Renal cortex interstitium (tissue), 15 donors: Measurements from ENCODE around the gene PYGO2. TPM values are rescaled to one million over a fixed set of nuclear protein-coding genes. Genes with fewer than 3 reads are reported as not detected.

Source experiments
- DNase-seq, 11 donors: peaks; one replicate each; pipeline ENCODE4 v3.0.0-alpha.2; 2013; ENCODE audit warnings: low read depth in 9 of 11, low spot score in 4 of 11; ENCODE audit errors: extremely low read depth in 1 of 11
- long read RNA-seq, 16 experiments: transcript quantifications; one replicate each; lab custom pipeline, GENCODE V29; 2026
- polyA plus RNA-seq, 3 donors: library from polyadenylated mRNA; unstranded; fragments of 120-200 nt; gene quantifications; one replicate each; pipeline ENCODE4 v1.2.1, GENCODE V29; 2013; ENCODE audit not compliant: insufficient read length in 3 of 3

The PYGO2 gene, protein sequence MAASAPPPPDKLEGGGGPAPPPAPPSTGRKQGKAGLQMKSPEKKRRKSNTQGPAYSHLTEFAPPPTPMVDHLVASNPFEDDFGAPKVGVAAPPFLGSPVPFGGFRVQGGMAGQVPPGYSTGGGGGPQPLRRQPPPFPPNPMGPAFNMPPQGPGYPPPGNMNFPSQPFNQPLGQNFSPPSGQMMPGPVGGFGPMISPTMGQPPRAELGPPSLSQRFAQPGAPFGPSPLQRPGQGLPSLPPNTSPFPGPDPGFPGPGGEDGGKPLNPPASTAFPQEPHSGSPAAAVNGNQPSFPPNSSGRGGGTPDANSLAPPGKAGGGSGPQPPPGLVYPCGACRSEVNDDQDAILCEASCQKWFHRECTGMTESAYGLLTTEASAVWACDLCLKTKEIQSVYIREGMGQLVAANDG
- polyA plus RNA-seq, result 10 to 100 TPM; 41.5 to 48.0 (median 43.6) TPM
- long read RNA-seq, donor 1, transcript PYGO2-202 (3 exons, 3,146 nt), result major isoform, 20 of 20 reads
- long read RNA-seq, donor 1, partial matches to known transcripts, result 0 of 20 reads
- long read RNA-seq, donor 1, other reads (novel, unspliced or antisense), result 0 of 20 reads
- long read RNA-seq, donor 2, transcript PYGO2-202 (3 exons, 3,146 nt), result major isoform, 20 of 21 reads
- long read RNA-seq, donor 2, partial matches to known transcripts, result 0 of 21 reads
- long read RNA-seq, donor 2, other reads (novel, unspliced or antisense), result 0 of 21 reads
- long read RNA-seq, donor 3, transcript PYGO2-202 (3 exons, 3,146 nt), result major isoform, 34 of 34 reads
- long read RNA-seq, donor 3, partial matches to known transcripts, result 0 of 34 reads
- long read RNA-seq, donor 3, other reads (novel, unspliced or antisense), result 0 of 34 reads
- long read RNA-seq, donor 4, transcript PYGO2-202 (3 exons, 3,146 nt), result major isoform, 21 of 26 reads
- long read RNA-seq, donor 4, partial matches to known transcripts, result 5 of 26 reads
- long read RNA-seq, donor 4, other reads (novel, unspliced or antisense), result 0 of 26 reads
- long read RNA-seq, donor 5, result 0 reads
- long read RNA-seq, donor 6, transcript PYGO2-202 (3 exons, 3,146 nt), result major isoform, 32 of 32 reads
- long read RNA-seq, donor 6, partial matches to known transcripts, result 0 of 32 reads
- long read RNA-seq, donor 6, other reads (novel, unspliced or antisense), result 0 of 32 reads
- long read RNA-seq, donor 7, transcript PYGO2-202 (3 exons, 3,146 nt), result major isoform, 21 of 23 reads
- long read RNA-seq, donor 7, partial matches to known transcripts, result 0 of 23 reads
- long read RNA-seq, donor 7, other reads (novel, unspliced or antisense), result 0 of 23 reads
- long read RNA-seq, donor 8, transcript PYGO2-202 (3 exons, 3,146 nt), result major isoform, 29 of 29 reads
- long read RNA-seq, donor 8, partial matches to known transcripts, result 0 of 29 reads
- long read RNA-seq, donor 8, other reads (novel, unspliced or antisense), result 0 of 29 reads
- long read RNA-seq, donor 9, transcript PYGO2-202 (3 exons, 3,146 nt), result major isoform, 20 of 20 reads
- long read RNA-seq, donor 9, partial matches to known transcripts, result 0 of 20 reads
- long read RNA-seq, donor 9, other reads (novel, unspliced or antisense), result 0 of 20 reads
- long read RNA-seq, donor 10, transcript PYGO2-202 (3 exons, 3,146 nt), result major isoform, 24 of 24 reads
- long read RNA-seq, donor 10, partial matches to known transcripts, result 0 of 24 reads
- long read RNA-seq, donor 10, other reads (novel, unspliced or antisense), result 0 of 24 reads
- long read RNA-seq, donor 11, transcript PYGO2-202 (3 exons, 3,146 nt), result major isoform, 22 of 22 reads
- long read RNA-seq, donor 11, partial matches to known transcripts, result 0 of 22 reads
- long read RNA-seq, donor 11, other reads (novel, unspliced or antisense), result 0 of 22 reads
- long read RNA-seq, donor 12, transcript PYGO2-202 (3 exons, 3,146 nt), result major isoform, 12 of 12 reads
- long read RNA-seq, donor 12, partial matches to known transcripts, result 0 of 12 reads
- long read RNA-seq, donor 12, other reads (novel, unspliced or antisense), result 0 of 12 reads
- long read RNA-seq, donor 13, transcript PYGO2-202 (3 exons, 3,146 nt), result major isoform, 45 of 58 reads
- long read RNA-seq, donor 13, partial matches to known transcripts, result 12 of 58 reads
- long read RNA-seq, donor 13, other reads (novel, unspliced or antisense), result 0 of 58 reads
- long read RNA-seq, donor 14, transcript PYGO2-202 (3 exons, 3,146 nt), result major isoform, 14 of 29 reads
- long read RNA-seq, donor 14, partial matches to known transcripts, result 15 of 29 reads
- long read RNA-seq, donor 14, other reads (novel, unspliced or antisense), result 0 of 29 reads
- long read RNA-seq, donor 15, transcript PYGO2-202 (3 exons, 3,146 nt), result major isoform, 13 of 13 reads
- long read RNA-seq, donor 15, partial matches to known transcripts, result 0 of 13 reads
- long read RNA-seq, donor 15, other reads (novel, unspliced or antisense), result 0 of 13 reads
- long read RNA-seq, donor 16, transcript PYGO2-202 (3 exons, 3,146 nt), result major isoform, 64 of 75 reads
- long read RNA-seq, donor 16, partial matches to known transcripts, result 11 of 75 reads
- long read RNA-seq, donor 16, other reads (novel, unspliced or antisense), result 0 of 75 reads

DNA sequence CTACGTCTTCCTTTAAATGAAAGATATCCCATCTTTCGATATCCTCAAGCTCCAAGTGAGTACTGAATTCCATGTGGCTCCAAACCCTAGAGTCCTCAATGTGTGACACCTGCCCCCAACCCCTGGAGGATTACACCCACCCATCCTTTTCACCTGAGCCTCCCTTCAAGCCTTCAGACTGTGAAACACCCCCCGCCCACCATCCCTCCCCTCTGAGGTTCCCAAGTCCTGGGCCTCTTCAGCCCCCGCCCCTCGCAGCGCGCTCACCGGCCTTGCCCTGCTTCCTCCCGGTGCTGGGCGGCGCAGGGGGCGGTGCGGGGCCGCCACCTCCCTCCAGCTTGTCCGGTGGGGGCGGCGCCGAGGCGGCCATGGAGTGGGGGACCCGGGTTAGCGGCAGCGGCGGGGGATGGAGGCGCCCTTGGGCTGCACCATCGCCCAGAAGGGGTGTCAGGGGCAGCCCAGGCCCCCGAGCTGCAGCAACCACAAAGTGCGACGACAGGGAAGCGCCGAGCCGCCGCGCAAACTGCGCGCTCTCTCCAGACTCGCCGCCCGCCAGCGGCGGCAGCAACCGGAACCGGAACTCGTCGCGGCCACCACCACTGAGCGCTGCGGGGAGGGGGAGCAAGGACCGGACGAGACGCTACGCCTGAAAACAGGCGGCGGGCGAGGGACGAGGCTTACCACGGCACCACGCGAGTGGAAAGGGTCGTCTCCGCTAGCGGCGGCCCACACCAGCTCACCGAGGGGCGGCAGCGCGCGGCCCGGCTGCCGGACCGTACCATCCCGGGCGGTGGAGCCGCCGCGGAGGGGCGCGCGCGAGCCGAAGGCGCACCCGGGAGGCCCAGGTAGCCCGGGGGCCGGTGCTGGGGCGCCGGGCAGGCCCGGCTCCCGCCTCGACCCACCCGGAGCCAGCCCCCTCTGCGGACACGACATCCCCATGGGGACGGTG is at the start of gene PYGO2:
TSS of gene PYGO2 (minus strand) at position 576 of the 949 bp plus-strand sequence. CDS start at position 370, 206 bp downstream.
- DNase-seq, result peak in 7 of 11 donors; percentile 68 to 85 (median 75)

DNA sequence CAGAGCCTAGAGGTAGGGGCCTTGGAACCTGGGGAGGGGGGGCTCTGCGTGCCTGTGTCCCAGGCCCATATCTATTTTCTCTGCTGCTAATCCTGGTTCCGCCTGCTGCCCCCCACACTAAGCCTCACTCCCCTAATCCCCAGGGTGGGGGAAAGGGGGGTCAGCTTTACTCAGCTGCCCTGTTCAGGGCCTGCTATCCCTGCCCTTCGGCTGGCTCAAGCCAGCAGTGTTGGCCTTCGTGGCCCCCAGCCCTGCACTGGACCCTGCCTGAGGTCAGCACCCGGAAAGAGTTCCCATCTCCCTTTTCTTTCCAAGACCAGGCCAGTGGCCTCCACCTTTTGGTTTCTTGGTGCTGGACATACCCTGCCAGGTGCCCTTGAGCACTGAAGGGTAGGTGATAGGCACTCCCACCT is 49.4 kb upstream of the PYGO2 start:
- no peak for DNase-seq

DNA sequence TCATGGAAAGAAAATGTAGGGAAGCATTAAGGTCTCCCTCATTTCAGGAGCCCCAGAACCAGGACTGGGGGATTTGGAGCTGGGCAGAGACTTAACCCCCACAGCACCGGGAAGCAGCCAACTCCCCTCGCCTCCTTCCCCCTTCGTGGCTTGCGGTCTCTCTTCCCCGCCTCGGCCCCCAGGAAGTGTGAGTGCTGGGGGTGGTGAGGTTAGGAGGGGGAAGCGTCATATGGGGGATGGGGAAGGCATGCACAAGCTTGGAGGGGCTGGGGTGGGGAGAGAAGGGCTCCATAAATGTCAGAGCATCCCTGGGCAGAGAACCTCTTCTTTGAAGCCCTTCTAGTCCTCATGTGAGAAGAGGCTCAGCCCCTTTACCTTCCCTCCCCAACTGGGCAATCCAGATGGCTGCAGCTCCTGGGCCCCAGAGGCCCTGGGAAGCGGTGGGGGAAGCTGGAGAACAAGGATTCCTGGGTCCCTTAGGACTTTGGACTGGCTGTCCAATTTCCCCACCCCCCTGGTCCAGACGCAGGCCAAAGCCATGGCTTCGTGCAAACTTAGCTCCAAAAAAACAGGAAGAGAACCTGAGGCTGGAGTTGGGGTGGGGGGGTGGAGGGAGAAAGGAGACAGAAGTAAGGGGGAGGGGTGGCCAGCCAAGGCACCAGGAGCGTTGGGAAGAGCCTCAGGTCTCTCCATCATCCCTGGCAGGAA is 48.8 kb upstream of the PYGO2 start:
- DNase-seq, result no peak

DNA sequence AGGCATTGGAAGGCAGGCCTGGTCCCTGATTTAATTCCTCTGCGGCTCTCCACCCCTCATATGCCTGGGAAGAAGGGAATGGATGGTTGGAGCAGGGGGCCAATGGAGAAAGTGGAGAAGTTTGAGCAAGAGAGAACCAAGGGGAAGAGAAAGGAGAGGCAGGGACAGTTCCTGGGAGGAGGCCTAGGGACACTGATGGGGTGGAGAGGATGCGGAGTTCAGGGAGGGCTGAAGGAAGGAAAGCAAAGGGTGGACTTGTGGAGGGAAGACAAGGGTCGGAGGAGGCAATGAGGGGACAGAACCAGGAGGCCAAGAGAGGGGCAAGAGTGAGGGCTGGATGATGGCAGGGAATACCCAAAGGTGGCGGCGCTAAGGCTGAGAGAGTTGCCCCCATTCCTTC is 48.2 kb upstream of the PYGO2 start:
- DNase-seq, result no peak

DNA sequence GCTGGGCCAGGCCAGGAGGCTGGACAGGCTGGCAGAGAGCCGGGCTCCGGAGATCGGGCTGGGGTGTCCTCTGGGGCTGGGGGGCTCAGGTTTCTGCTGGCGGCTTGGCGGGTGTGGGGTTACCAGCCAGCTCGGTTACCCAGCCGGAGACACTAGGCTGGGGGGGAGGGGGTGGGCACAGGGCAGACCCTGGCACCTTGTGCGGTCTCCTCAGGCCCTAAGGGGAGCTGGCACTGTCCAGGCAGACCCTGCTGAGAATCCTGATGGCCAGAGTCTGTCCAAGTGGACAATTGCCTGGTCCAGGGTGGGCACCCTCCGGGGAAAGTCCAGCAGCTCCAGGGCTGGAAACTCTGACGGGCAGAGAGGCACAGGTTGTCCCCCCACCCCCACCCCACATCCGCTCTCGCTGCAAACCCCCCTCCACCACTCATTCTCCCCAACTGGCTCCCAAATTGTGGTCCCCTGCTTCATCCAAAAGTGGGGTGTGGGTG is 47.7 kb upstream of the PYGO2 start:
- no peak for DNase-seq

DNA sequence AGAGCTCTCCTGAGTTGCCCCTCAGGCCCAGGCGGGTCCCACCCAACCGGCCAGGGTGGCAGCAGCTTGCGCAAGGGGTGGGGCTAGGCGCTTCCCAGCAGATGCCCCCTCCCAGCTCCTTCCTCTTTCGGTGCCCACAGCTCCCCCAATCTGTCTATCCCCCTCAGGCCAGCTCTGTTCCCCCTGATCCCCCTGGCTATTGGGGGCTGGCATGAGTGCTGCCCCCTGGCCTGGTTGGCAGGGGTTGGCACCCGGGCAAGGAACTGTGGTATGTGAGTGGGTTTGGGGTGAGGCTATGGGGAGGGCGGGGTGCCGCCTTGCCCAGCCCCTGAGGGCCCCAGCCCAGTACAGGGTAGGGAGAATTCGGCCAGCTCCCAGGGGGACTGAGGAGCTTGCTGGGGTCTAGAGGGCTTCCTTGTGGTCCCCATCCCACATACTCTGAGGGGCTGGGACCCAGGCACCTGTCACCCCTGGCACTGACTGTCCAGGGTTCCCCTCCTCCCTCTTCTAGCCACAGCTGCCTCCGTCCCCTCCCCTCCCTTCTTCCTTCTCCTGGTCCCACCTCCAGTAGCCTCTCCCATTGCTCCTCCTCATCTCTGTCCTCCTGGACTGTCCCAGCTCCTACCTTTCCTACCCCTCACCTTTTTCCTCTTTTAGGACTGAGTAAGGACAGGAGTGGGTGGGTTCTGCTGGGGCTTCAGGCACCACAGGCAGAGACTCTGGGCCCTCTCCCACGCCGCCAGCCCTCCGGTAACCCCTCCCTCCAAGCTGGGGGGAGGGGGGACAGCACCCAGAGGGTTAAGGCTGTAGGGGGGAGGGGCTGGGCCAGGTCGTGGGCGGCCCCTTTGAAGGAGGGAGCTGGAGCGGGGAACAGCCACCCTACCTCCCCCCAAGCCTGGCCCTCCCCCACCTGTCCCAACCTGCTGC is 46.7 kb upstream of the PYGO2 start:
- DNase-seq, result no peak

DNA sequence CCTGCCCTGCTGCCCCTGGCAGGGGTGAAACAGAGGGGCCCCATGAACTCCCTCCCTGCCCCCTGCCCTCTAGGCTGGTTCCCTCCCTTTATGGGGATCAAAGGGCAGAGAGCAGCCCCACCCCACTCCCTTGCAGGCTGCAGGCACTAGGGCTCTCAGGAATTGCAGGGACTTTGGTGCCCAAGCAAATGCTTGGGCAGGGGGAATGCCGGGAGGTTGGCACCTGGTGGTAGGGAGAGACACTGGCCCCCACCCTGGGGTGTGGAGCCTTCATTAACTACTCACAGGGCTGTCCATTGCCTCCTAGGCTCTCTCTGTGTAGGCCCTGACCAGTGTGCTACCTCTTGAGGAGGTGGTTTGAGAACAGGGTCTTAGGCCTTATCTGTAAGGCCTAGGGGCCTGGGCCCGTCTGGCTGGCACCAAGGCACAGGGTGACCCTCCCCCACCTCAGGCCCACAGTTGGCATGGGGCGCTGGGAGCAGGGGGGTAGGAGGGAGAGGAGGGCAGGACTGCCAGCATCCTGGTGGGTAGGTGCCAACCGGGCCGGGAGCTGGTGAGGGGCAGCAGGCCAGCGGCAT is 45.8 kb upstream of the PYGO2 start:
- no peak for DNase-seq

DNA sequence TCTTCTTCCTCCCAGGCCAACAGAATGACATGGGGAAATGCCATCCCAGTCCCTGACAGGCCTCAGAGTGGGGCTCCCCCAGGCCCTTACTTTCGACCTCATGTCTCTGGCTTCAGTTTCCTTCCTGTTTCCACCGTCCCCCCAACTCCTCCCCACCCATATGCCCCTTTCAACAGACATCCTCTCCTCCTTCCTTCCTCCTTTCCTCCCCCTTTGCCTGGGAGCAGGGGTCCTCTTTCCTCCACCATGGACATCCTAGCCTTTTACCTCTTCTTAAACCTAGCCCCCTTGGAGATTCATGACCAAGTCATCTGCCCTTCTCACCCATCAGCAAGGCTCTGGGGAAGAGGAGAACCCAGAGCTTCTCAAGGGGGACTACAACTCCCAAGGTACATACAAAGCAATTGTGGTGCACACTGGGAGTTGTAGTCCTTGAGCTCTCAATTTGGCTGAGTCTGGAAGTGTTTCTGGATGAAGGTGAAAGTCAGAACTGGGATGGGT is 45.1 kb upstream of the PYGO2 start:
- no peak for DNase-seq

DNA sequence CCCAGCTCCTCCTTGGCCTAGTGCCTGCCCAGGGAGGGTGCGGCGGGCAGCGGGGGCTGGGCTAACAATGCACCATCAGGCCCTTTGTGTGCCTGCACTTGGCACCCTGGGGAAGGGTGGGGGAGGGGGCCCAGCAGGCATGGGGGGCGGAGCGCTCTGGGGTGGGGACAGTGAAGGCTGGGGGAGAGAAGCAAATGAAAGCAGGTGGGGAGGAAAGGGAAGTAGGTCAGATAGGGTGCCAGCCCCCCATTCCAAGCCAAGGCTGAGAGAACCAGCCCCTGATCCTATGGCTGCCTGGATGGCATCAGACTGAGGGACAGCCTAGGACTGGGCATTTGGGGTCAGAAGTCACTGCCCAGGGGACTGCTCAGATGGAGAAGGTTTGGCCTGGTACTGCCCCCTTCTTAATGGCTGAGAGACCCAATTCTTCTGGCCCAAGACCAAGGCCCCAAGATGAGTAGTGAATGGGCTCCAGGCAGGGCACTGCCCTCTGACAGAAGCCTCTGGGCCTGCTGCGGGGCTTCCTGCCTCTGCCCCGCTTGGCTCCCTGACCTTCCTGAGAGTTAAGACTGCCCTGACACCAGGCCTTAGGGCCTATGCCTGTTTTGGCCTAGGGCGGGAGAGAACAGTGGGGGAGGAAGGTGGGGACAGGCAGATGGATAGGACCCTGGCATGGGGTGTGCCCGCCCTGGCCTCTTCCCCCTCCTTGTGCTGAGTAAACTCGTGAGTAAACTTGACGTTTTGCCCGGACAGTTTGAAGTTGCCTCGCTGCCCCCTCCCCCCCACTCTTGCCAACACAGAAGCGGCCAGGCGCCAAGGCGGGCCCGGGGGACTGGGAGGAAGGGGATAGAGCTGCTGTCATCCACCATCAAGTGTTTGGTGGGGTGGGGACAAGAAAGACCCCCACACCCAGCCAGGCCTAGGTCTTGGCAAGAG is 43.8 kb upstream of the PYGO2 start:
- DNase-seq, result no peak

DNA sequence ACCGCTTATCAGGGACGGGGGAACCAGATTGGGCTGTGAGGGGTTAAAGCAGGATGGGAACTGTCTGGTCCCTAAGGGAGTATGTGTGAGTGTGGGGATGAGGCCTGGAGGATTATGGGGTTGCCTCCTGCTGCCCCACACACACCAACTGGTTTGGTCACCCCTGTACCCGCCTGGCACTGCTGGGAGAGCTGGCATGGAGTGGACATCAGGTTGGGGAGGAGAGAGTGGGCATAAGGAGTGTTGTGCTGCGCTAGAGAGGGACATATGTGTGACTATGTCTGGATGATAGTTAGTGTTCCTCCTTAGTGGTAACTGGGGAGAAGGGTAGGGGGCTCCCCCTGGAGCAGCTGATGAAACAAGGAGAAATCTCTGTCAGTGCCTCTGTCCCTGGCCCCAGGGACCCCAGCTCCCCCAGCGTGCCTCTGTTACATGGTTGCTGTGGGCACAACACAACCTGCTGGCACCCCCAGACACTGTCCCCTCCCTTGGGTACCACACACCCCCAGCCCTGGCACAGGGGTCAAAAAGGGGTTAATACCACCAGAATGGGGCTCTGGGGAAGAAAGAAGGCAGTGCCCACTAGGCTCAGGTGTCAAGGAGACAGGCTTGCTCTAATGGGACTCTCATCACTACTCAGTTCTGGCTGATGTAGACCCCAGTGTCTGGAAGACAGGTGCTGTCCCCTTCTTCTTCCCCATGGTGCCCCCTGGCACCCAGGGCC is 42.9 kb upstream of the PYGO2 start:
- DNase-seq, result no peak

DNA sequence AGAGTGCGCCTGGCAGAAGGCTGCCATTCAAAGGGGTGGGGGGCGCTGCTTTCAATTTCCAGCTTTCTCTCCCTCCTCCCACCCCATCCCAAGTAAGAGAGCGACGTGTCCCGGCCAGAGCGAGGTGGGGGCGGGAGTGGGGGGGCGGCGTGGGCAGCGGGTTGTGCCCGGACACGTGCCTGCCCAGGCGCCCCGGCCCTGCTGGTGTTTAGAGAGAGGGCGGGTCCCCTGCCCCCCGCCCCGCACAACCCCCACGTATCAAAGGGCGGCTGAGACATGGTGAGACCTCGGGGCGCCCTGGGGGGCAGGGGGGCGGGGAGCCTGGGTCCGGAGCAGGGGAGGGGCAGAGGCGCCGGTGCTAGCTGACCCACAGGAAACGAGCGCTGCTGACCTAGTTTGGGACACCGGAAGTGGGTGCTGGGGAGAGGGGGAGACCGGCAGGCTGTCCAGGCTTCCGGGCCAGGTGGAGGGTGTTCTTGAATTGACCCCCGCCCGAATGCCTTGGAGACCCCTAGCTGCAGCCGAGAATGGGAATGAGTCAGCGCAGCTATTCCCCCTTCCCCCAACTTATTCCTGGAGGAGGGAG is 42.3 kb upstream of the PYGO2 start:
- peak in 1 of 11 donors; percentile 33 for DNase-seq
